Lower leg skin (tissue), 4 donors: ENCODE data around the gene SKOR2. TPM values are rescaled to one million over a fixed set of nuclear protein-coding genes. Genes with fewer than 3 reads are reported as not detected.
A peak's percentile ranks its signal among the peaks of the same experiment; 100 is the strongest.
"Not testable (repeated sequence)": the region's sequence is repeated elsewhere in the genome, so short reads cannot be mapped to it uniquely, and the experiment has no call there.

Experiments
- DNase-seq, 2 donors: peaks; one replicate each; pipeline ENCODE4 v3.0.0-alpha.2; 2019; ENCODE audit warnings: low spot score in 2 of 2
- H3K4me3 ChIP-seq: fragments of 200-600 bp; sonication (generic); 2 replicates; pipeline ENCODE4 v1.5.1; 2017; ENCODE audit warnings: mild to moderate bottlenecking, low read depth; ENCODE audit not compliant: poor library complexity, severe bottlenecking
- POLR2A ChIP-seq, 2 donors: fragments of 450-650 bp; IDR thresholded peaks; one replicate each; pipeline ENCODE4 v1.6.1; 2016 to 2017; ENCODE audit warnings: antibody characterized with exemption in 2 of 2, mild to moderate bottlenecking in 1 of 2, moderate library complexity in 1 of 2
- WGBS, 2 donors: methylation state at CpG; one replicate each; pipeline ENCODE4 v1.1.5; 2018; 5-methylcytosine and 5-hydroxymethylcytosine counted together
- intact Hi-C: fragments of 100-400 bp; cut with DNase I; formaldehyde crosslinking; loops from one replicate; pipeline ENCODE4 v1.15.0; 2023; ENCODE audit warnings: low total_unique reads
- total RNA-seq, 4 donors: library from RNA; depleted of rRNA; stranded (reverse); fragments of >200 nt; gene quantifications; one replicate each; pipeline ENCODE4 v1.1.0, GENCODE V29; 2016
- TF ChIP-seq, protein P1 (sequence below), 3 donors: fragments of 450-650 bp; IDR thresholded peaks; one replicate each; pipeline ENCODE4 v1.5.1; 2016; ENCODE audit warnings: antibody characterized with exemption in 3 of 3, mild to moderate bottlenecking in 3 of 3, moderate library complexity in 2 of 3

The SKOR2 gene
- total RNA-seq, 4 donors from 2014 or later: not detected

DNA sequence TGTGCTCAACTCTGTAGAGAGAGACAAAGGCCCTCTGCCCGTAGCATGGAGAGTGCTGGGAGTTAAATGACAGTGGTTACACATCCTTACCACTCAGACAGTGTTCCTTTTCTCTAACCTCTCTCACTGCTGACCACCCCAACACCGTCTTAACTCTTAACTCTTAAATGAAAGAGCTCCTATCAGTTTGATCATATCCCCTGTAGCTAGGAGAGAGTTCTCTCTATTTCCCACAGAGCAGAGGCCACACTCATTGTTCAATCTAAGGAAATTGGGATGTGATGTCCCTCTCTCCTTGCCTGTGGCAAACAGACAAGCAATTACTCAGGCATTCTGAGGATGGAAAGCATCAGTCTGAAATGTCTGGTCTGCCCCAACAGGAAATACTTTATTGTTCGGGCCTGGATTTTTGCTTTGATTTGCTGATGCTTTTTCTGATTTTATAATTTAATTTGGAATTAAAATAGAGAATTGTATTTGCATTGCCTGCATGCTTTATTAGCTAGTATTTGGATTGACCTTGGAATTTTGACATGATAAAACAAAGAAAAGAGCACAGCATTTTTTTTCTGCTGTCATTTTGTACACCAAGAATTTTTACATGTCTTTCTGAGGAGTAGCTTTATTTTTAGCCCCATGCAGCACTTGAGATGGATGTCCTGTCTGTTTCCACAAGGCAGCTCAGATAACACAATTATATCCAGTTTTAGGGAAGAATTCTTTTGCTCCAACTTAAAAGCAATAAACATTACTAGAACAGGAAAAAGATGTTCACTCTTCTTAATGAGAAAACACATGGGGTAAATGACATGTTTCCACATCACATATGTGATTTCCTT, 47.6 kb downstream of the SKOR2 start:
- WGBS, 2 donors: 38 to 56% methylated on average over 3 of the region's 3 CpGs
- intact Hi-C loops: no loop called here
- no peak for DNase-seq
- no peak overlapping the region for H3K4me3 ChIP-seq
- no peak for TF ChIP-seq POLR2A (IDR thresholded peaks at IDR 0.05)
- TF ChIP-seq, protein P1, sequence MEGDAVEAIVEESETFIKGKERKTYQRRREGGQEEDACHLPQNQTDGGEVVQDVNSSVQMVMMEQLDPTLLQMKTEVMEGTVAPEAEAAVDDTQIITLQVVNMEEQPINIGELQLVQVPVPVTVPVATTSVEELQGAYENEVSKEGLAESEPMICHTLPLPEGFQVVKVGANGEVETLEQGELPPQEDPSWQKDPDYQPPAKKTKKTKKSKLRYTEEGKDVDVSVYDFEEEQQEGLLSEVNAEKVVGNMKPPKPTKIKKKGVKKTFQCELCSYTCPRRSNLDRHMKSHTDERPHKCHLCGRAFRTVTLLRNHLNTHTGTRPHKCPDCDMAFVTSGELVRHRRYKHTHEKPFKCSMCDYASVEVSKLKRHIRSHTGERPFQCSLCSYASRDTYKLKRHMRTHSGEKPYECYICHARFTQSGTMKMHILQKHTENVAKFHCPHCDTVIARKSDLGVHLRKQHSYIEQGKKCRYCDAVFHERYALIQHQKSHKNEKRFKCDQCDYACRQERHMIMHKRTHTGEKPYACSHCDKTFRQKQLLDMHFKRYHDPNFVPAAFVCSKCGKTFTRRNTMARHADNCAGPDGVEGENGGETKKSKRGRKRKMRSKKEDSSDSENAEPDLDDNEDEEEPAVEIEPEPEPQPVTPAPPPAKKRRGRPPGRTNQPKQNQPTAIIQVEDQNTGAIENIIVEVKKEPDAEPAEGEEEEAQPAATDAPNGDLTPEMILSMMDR (IDR thresholded peaks at IDR 0.05): no peak

DNA sequence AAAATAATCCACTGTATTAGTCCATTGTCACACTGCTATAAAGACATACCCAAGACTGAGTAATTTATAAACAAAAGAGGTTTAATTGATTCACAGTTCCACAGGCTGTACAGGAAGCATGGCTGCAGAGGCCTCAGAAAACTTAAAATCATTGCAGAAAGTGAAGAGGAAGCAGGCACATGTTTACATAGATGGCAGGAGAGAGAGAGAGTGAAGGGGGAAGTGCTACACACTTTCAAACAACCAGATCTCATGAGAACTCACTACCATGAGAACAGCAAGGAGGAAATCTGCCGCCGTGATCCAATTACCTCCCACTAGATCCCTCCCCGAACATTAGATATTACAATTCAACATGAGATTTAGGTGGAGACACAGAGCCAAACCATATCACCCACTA, 55.5 kb downstream of the SKOR2 start:
- intact Hi-C loops, H3K4me3 ChIP-seq, DNase-seq: not testable (repeated sequence)
- WGBS, 2 donors: 82 to 85% methylated on average over 3 of the region's 3 CpGs

DNA sequence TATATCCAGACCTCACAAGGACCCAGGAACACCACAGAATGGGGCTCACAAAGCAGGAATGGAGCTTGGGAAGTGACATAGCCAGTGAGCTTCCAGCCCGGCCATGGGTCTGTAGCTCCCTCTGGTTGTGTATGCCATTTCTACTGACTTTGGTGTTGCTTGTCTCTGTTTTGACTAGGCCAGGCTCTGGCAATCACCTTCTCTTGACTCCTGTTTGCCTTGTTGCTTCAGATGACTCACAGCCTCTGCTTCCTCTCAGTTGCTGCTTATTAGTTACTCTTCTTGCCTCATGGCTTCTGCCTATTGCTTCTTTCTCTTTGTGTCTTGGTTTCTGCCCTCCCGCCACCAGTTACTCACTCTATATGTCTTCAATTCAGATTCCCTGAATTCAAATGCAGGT, 59.5 kb downstream of the SKOR2 start:
- DNase-seq: no peak

DNA sequence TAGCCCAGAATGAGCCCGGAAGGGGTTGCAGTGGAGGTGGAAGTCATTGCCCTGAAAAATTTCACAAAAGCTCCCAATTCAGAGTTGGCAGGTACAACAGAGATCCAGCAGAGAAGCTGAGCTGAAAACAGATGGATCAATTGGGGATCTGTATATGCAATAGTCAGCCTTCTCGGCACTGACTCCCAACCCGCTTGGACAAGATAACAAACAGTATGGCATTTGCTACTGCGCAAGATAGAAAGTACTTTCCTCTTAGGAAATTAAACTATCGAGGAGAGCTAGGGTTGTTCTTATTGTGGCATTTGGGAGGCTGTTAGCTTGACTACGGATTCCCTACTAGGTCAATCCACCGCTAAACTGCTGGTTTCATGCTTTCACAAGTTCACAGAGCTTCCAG, 63.7 kb downstream of the SKOR2 start:
- TF ChIP-seq POLR2A (IDR thresholded peaks at IDR 0.05): no peak
- TF ChIP-seq, protein P1 (IDR thresholded peaks at IDR 0.05): no peak
- no peak for DNase-seq
- no peak overlapping the region for H3K4me3 ChIP-seq
- intact Hi-C loops: loop anchor here (10.0 kb wide), 1 partner anchor 83 kb away; no protein-coding TSS in a partner anchor
- 76 to 93% methylated on average over 7 of the region's 7 CpGs for WGBS, 2 donors

More for the DNA sequence above, 59.5 kb downstream of the SKOR2 start:
- TF ChIP-seq POLR2A (IDR thresholded peaks at IDR 0.05): no peak
- TF ChIP-seq, protein P1 (IDR thresholded peaks at IDR 0.05): no peak
- intact Hi-C loops: no loop called here
- H3K4me3 ChIP-seq: no peak overlapping the region
- 88 to 95% methylated on average over 2 of the region's 2 CpGs for WGBS, 2 donors

DNA sequence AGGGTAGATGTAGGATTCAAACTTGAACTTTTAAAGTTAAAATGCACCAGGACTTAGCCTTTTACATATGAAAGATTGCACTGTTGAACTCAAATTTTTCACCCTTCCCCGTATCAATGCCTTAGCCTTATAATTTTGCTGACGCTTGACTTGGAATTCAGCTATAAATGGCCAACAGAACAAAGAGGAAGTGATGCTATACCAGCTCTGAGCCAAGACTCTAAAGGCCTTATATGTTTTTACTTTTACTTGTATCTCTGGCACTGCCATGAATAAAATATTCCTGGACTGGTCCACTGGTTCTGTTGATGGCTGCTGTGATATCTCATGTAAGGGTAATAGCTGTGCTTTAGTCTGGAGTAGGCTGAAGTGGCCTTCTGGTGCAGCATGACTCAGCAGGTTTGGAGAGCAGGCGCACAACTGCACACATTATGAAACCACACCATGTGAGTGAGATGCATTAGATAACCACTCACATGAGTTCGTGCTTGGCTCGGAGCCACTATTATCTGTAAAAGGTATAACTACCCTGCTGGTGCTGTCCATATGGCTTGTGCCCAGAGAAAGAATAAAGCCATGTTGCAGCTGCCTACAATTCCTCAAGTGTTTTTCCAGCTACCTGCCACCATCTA, 66.9 kb downstream of the SKOR2 start:
- no peak overlapping the region for H3K4me3 ChIP-seq
- TF ChIP-seq, protein P1 (IDR thresholded peaks at IDR 0.05): no peak
- no peak for TF ChIP-seq POLR2A (IDR thresholded peaks at IDR 0.05)
- 74 to 78% methylated on average over 5 of the region's 5 CpGs for WGBS, 2 donors
- intact Hi-C loops: loop anchor here (10.0 kb wide), 1 partner anchor 80 kb away; no protein-coding TSS in a partner anchor
- peak in 1 of 2 donors; percentile 34 for DNase-seq

DNA sequence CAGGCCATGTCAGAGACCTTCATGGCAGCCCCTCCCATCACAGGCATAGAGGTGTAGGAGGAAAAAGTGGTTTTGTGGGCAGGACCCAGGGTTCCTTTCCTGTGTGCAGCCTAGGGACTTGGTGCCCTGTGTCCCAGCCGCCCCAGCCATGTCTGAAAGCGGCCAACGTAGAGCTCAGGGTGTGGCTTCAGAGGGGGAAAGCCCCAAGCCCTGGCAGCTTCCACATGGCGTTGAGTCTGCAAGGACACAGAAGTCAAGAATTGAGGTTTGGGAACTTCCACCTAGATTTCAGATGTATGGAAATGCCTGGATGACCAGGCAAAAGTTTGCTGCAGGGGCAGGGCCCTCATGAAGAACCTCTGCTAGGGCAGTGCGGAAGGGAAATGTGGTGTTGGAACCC, 69.3 kb downstream of the SKOR2 start:
- WGBS, 2 donors: 76 to 88% methylated on average over 5 of the region's 5 CpGs
- intact Hi-C loops: loop anchor here (10.0 kb wide), 1 partner anchor 77 kb away; no protein-coding TSS in a partner anchor
- H3K4me3 ChIP-seq, DNase-seq: not testable (repeated sequence)
